ENCODE results near the gene THBS3.
A peak's percentile ranks its signal among the peaks of the same experiment; 100 is the strongest.
"Not testable (repeated sequence)": the region's sequence is repeated elsewhere in the genome, so short reads cannot be mapped to it uniquely, and the experiment has no call there.

Gene THBS3

DNA sequence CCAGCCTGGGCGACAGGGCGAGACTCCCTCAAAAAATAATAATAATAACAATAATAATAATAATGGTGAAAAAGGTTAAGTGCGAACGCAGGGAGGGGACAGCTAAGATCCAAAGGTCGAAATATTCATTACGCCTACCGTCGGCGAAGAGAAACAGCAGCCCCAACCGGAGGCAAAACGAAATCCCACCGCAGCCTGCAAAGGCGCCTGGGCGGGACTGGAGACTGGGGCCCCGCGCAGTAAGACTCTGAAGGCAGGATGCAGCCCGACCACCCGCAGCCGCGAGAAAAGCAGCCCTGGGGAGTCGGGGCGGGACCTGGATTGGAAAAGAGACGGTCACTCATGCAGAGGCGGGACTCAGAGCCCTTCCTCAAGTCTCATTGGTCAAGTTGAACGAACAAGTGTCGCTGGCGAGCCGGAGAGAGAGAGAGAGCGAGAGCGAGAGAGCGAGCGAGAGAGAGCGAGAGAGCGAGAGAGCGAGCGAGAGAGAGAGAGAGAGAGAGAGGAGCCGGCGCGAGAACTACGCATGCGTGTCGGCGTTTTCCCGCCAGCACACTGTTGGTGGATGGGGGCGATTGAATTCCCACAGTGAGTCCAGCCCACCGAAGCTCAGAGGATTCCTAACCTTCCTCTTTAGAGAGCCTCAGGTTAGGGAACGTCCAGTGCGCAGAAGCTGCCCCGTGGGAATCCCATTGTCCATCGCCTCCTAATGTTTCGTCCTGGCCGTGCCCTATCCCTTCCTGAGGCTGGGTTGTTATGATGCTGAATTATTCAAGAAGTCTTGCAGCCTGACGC, 36.9 kb upstream of the THBS3 start:
- DNase-seq (ENCODE audit: low read depth), result peak; percentile 99
- TF ChIP-seq, protein P1, sequence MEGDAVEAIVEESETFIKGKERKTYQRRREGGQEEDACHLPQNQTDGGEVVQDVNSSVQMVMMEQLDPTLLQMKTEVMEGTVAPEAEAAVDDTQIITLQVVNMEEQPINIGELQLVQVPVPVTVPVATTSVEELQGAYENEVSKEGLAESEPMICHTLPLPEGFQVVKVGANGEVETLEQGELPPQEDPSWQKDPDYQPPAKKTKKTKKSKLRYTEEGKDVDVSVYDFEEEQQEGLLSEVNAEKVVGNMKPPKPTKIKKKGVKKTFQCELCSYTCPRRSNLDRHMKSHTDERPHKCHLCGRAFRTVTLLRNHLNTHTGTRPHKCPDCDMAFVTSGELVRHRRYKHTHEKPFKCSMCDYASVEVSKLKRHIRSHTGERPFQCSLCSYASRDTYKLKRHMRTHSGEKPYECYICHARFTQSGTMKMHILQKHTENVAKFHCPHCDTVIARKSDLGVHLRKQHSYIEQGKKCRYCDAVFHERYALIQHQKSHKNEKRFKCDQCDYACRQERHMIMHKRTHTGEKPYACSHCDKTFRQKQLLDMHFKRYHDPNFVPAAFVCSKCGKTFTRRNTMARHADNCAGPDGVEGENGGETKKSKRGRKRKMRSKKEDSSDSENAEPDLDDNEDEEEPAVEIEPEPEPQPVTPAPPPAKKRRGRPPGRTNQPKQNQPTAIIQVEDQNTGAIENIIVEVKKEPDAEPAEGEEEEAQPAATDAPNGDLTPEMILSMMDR (IDR thresholded peaks at IDR 0.05; ENCODE audit: low read depth, low read length, missing control alignments), result no peak
- peak overlapping the region; percentile 69 for H3K4me3 ChIP-seq (ENCODE audit: low read depth, low read length)

DNA sequence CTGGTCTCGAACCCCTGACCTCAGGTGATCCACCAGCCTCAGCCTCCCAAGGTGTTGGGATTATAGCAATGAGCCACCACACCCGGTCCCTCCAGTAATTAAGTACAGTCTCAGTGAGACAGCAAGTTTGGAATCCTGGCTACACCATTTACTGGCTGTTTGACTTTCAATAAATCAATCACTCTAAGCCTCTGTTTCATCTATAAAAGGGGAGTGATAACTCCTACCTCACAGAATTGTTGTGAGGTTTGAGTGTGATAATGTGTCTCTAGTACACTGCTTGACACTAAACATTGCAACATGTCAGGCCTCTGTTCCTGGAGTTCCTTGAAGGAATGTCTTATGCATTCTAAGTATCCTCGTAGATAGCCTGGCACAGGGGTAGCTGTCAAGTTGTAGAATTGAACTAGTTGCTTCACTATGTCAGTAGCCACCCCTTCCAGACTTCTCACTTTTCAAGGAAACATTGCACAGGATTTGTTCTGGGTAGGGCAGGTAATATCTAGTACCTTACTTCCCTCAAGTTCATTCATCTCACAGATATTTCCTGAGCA, 35.2 kb upstream of the THBS3 start:
- H3K4me3 ChIP-seq (ENCODE audit: low read depth, low read length), result peak overlapping the region; percentile 69

DNA sequence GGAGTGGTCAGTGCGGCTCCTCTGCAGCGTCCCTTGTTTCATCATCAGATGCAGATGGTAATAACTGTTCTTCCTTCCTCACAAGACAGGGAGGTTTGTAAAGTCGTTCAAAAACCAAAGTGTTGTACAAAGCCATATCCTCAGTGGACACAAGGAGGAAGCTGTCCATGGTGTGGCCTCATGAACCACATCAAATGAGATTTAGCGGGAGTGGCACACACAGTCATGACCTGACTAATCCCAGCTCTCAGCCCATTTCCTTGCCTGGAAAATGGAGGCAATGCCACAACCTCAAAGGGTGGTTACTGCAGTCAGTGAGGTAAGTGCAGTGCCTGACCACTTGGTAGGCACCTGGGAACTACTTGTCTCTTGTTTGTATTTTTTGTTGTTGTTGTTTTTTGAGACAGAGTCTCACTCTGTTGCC, 34.2 kb upstream of the THBS3 start:
- DNase-seq (ENCODE audit: low read depth), result no peak
- H3K4me3 ChIP-seq (ENCODE audit: low read depth, low read length), result no peak overlapping the region

More for the DNA sequence above, 35.2 kb upstream of the THBS3 start:
- TF ChIP-seq, protein P1 (IDR thresholded peaks at IDR 0.05; ENCODE audit: low read depth, low read length, missing control alignments), result no peak
- no peak for DNase-seq (ENCODE audit: low read depth)

DNA sequence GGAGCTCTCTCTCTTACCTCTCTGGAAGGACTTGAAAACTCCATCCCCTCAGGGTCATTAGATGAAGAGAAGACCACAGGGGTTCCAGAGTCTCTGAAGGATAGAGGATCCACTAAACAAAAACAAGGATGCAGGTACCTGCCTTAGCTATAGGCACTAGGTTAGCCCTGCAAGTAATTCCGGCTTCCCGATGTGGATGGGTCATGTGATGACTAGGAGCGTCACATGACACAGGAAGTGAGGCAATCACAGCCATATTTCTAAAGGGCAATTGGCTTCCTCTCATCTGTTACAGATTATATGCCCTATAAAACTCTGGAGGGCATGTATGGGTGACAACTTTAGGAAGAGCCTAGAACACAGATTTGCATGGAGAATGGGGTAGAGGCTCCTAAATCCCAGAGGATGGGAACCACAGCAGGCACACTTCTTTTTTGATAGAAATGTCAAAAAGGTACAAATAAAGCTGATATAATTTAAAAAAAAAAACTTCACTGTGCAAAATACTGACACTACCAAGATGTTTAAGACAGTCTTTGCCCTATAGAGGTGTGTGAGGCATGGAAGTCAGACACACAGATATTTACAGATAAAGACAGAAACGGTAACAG, 33.5 kb upstream of the THBS3 start:
- peak overlapping the region; percentile 59 for H3K4me3 ChIP-seq (ENCODE audit: low read depth, low read length)
- TF ChIP-seq, protein P1 (IDR thresholded peaks at IDR 0.05; ENCODE audit: low read depth, low read length, missing control alignments), result no peak
- DNase-seq (ENCODE audit: low read depth), result no peak

More for the DNA sequence above, 34.2 kb upstream of the THBS3 start:
- TF ChIP-seq, protein P1 (IDR thresholded peaks at IDR 0.05; ENCODE audit: low read depth, low read length, missing control alignments), result no peak

DNA sequence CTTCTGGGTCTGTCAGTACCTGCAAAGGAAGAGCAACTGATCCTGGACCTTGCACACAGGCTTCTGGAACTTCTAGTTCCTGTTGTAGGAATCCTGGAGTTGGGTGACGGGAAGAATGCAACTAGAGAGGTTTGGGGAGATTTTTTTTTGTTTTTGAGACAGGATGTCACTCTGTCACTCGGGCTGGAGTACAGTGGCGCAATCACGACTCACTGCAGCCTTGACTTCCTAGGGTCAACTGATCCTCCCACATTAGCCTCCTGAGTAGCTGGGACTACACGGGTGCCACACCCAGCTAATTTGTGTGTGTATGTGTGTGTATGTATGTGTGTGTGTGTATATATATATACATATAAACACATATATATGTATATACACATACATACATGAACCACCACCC, 28.8 kb upstream of the THBS3 start:
- TF ChIP-seq, protein P1 (IDR thresholded peaks at IDR 0.05; ENCODE audit: low read depth, low read length, missing control alignments), result no peak
- no peak overlapping the region for H3K4me3 ChIP-seq (ENCODE audit: low read depth, low read length)
- no peak for DNase-seq (ENCODE audit: low read depth)

DNA sequence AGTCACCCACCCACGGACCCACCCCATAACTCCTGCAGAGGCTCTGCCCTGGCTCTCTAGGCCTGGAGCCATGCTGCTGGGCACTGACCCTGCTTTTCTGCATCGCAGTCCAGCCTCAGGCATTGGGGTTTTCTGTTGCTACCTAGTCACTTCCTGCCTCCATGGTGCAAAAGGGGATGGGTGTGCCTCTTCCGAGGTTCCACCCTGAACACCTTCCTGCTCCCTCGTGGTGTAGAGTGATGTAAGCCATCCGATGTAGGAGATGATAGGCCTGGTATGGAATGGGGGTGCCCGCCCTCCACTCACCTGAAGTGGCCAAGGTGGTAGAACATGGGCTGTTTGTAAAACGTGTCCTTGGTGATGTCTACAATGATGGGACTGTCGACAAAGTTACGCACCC, 27.7 kb upstream of the THBS3 start:
- H3K4me3 ChIP-seq (ENCODE audit: low read depth, low read length); DNase-seq (ENCODE audit: low read depth): not testable (repeated sequence)

DNA sequence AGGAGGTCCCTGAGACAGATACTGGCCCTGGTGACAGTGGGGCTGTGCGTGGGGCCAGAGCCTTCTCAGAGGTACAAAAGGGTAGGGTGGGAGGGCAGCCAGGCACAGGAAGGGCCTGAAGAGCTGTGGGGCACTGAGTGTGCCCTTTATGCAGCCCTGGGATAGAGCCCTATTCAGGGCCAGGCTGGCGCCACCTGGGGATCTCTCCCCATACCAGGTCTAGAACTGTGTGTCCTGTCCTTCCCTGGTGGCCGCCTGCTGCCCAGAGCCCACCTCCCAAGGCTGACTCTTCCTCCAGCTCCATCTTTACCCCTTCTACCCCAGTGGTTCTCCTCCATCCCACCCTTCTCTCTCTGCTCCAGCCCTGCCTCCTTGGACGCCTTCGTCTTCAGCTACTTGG, 25.8 kb upstream of the THBS3 start:
- H3K4me3 ChIP-seq (ENCODE audit: low read depth, low read length); DNase-seq (ENCODE audit: low read depth): not testable (repeated sequence)

DNA sequence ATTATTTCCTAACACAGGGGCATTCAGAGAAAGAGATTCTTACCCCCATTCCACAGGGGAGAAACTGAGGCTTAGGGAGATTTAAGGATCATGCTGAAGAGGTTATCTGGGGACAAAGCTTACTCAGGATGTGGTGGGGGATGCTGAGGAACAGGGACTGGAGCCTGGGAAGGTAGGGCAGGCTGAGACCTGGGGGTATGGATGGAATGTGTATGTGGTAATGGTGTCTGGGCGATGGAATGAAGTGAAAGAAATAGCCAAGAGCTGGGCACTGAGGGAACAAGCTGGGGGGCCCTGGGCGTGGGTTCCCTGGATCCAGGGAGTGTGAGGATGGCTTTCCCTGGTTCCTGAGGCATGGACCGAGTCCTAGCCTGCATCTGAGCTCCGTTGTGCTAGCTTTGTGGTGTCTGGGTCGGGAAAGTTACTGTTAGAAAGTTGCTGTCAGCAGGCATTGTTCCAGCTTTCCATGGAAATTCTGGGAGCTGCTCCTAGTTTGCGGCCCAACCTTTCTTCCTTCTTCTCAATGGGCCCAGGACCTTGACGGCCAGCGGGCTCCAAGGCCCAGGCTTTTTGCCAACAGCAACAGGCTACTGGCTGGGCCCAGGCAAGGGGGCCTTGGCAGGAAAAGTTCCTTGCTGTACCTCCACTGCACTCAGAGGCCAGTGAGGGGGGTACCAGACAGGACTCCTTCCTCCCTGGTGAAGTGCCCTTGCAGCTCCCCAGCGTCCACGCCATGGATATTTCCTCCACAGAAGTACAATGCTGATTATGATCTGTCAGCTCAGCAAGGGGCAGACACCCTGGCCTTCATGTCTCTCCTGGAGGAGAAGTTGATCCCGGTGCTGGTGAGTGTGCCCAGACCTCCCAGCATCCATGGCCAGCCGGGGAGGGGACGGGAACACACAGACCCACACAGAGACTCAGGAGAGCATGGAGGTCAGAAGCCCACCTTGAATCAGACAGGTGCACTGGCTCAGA, 24.6 kb upstream of the THBS3 start:
- not testable (repeated sequence) for DNase-seq (ENCODE audit: low read depth)

DNA sequence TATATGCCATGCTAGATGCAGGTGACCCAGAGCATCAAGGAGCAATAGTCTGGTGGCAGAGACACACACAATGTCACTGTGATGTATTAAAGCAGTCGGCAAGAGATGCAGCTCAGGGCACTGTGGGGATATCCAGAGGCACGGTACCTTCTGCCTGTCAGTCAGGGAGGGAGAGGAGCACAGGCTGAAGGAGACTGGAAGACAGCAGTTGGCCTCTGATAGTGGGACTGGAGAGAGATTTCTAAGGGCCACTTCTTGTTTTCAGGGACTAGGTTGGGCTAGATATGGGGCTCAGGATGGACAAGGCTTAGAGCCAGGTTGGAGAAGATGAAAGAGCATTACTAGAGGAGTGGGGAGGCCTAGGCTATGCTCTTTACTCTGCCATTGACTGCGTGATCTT, 23.6 kb upstream of the THBS3 start:
- not testable (repeated sequence) for DNase-seq (ENCODE audit: low read depth)

More for the DNA sequence above, 24.6 kb upstream of the THBS3 start:
- H3K4me3 ChIP-seq (ENCODE audit: low read depth, low read length), result not testable (repeated sequence)

More for the DNA sequence above, 23.6 kb upstream of the THBS3 start:
- H3K4me3 ChIP-seq (ENCODE audit: low read depth, low read length), result not testable (repeated sequence)

Measured in GM12864 (cell line).